CD14-positive monocyte (primary cell): ENCODE results near the gene ADRB1. TPM values are rescaled to one million over a fixed set of nuclear protein-coding genes. Genes with fewer than 3 reads are reported as not detected.

Experiments
- DNase-seq, 3 donors: peaks; one replicate each; pipeline ENCODE4 v3.0.0-alpha.2; 2011 to 2022
- H2AFZ ChIP-seq: 2 replicates; pipeline ENCODE4 v1.6.0; 2012; ENCODE audit warnings: mild to moderate bottlenecking, low read depth, low read length, inconsistent platforms; ENCODE audit not compliant: insufficient read depth, poor library complexity, severe bottlenecking
- H3K27ac ChIP-seq, 2 donors: 1 replicate in 1 of 2; 2 replicates in 1 of 2; pipeline ENCODE4 v1.5.1; 2012 to 2013; ENCODE audit warnings: low read length in 2 of 2, control low read depth in 1 of 2, inconsistent platforms in 1 of 2, low read depth in 1 of 2, mild to moderate bottlenecking in 1 of 2
- H3K27me3 ChIP-seq, 2 donors: one replicate each; pipeline versions ENCODE4 v1.6.0 to v1.6.1; 2011 to 2013; ENCODE audit warnings: low read length in 2 of 2; ENCODE audit not compliant: control insufficient read depth in 2 of 2, insufficient read depth in 2 of 2
- H3K36me3 ChIP-seq, 2 donors: replicated peaks in 1 of 2; 1 replicate in 1 of 2; 2 replicates in 1 of 2; pipeline versions ENCODE4 v1.5.1 to v1.6.1; 2012 to 2013; ENCODE audit warnings: low read length in 2 of 2, control low read depth in 1 of 2, inconsistent platforms in 1 of 2, mild to moderate bottlenecking in 1 of 2; ENCODE audit not compliant: insufficient read depth in 2 of 2, control insufficient read depth in 1 of 2
- H3K4me1 ChIP-seq, 2 donors: 1 replicate in 1 of 2; 2 replicates in 1 of 2; pipeline versions ENCODE4 v1.5.1 to v1.6.1; 2012 to 2013; ENCODE audit warnings: low read length in 2 of 2, control low read depth in 1 of 2, inconsistent platforms in 1 of 2, mild to moderate bottlenecking in 1 of 2, moderate library complexity in 1 of 2; ENCODE audit not compliant: insufficient read depth in 2 of 2, control insufficient read depth in 1 of 2
- H3K4me2 ChIP-seq: replicated peaks from 2 replicates; pipeline ENCODE3; 2012; ENCODE audit warnings: low read length, moderate library complexity, mild to moderate bottlenecking; ENCODE audit not compliant: poor library complexity, severe bottlenecking; ENCODE audit errors: extremely low read depth
- H3K4me3 ChIP-seq, 3 experiments: fragments of 200-600 bp in 1 of 3; sonication (generic) in 1 of 3; replicated peaks in 1 of 3; 1 replicate in 2 of 3; 2 replicates in 1 of 3; pipeline ENCODE4 v1.5.1; 2011 to 2013; ENCODE audit warnings: low read length in 3 of 3, mild to moderate bottlenecking in 3 of 3, control low read depth in 2 of 3, low read depth in 2 of 3, inconsistent platforms in 1 of 3, moderate library complexity in 1 of 3
- H3K79me2 ChIP-seq: 2 replicates; pipeline ENCODE4 v1.6.0; 2012; ENCODE audit warnings: mild to moderate bottlenecking, control low read depth, inconsistent platforms, low read length, moderate library complexity; ENCODE audit not compliant: insufficient read depth
- H3K9ac ChIP-seq: 2 replicates; pipeline ENCODE4 v1.6.0; 2017; ENCODE audit warnings: low read length, mild to moderate bottlenecking; ENCODE audit not compliant: insufficient read depth, poor library complexity, severe bottlenecking
- H3K9me3 ChIP-seq, 2 donors: replicated peaks in 1 of 2; 1 replicate in 1 of 2; 2 replicates in 1 of 2; pipeline versions ENCODE4 v1.5.1 to v1.6.1; 2012 to 2013; ENCODE audit warnings: low read length in 2 of 2, control low read depth in 1 of 2; ENCODE audit not compliant: control insufficient read depth in 1 of 2, insufficient read depth in 1 of 2
- H4K20me1 ChIP-seq: 2 replicates; pipeline ENCODE4 v1.6.0; 2012; ENCODE audit warnings: mild to moderate bottlenecking, low read length, control low read depth, moderate library complexity; ENCODE audit not compliant: insufficient read depth
- H3K27ac Mint-ChIP-seq, 7 donors: one replicate each; pipeline ENCODE4 v1.8.0; 2020; ENCODE audit warnings: mild to moderate bottlenecking in 7 of 7, mixed read lengths in 7 of 7, moderate library complexity in 6 of 7, inconsistent platforms in 2 of 7
- H3K27me3 Mint-ChIP-seq, 3 donors: one replicate each; pipeline ENCODE4 v1.8.0; 2021 to 2022; ENCODE audit warnings: low read depth in 3 of 3, mild to moderate bottlenecking in 3 of 3, mixed read lengths in 3 of 3, moderate library complexity in 3 of 3, inconsistent platforms in 1 of 3
- H3K36me3 Mint-ChIP-seq, 2 donors: one replicate each; pipeline ENCODE4 v1.8.0; 2020; ENCODE audit warnings: mixed read lengths in 2 of 2, inconsistent platforms in 1 of 2, mild to moderate bottlenecking in 1 of 2
- H3K4me1 Mint-ChIP-seq: one replicate; pipeline ENCODE4 v1.8.0; 2020; ENCODE audit warnings: mild to moderate bottlenecking, mixed read lengths
- H3K4me3 Mint-ChIP-seq, 2 donors: one replicate each; pipeline ENCODE4 v1.8.0; 2020; ENCODE audit warnings: mild to moderate bottlenecking in 2 of 2, mixed read lengths in 2 of 2, moderate library complexity in 1 of 2
- H3K9me3 Mint-ChIP-seq, 7 donors: one replicate each; pipeline ENCODE4 v1.8.0; 2020 to 2022; ENCODE audit warnings: mixed read lengths in 7 of 7, mild to moderate bottlenecking in 6 of 7, moderate library complexity in 6 of 7, inconsistent platforms in 2 of 7
- WGBS: methylation state at CpG from one replicate; pipeline ENCODE4 v1.1.5; 2013; ENCODE audit warnings: missing lambda C conversion rate; ENCODE audit not compliant: insufficient coverage; 5-methylcytosine and 5-hydroxymethylcytosine counted together
- intact Hi-C, 2 donors: fragments of 100-400 bp; cut with micrococcal nuclease; formaldehyde crosslinking; loops; one replicate each; pipeline versions ENCODE4 v1.15.0 to v1.15.1; 2023
- polyA plus RNA-seq, 3 donors: library from polyadenylated mRNA; depleted of rRNA in 1 of 3; unstranded in 2 of 3; stranded (reverse) in 1 of 3; fragments of 300-500 nt in 2 of 3; fragments of >200 nt in 1 of 3; fragmentation: Illumina TruSeq in 2 of 3; gene quantifications; 1 replicate in 2 of 3; 2 replicates in 1 of 3; pipeline ENCODE4 v1.2.3, GENCODE V29; 2012 to 2021
- TF ChIP-seq, protein P1 (sequence below): fragments of 200-600 bp; IDR thresholded peaks from one replicate; pipeline ENCODE4 v1.8.0; 2022; ENCODE audit warnings: antibody characterized with exemption, mild to moderate bottlenecking

ADRB1 gene
- polyA plus RNA-seq, 3 donors, result 0.05 to 3.4 TPM; not detected in 1

- Histone ChIP-seq H3K4me2 (peak overlapping the region; percentile 92), H4K20me1 (no peaks in the 10 kb centered on the region), H3K4me3 (peak overlapping the region; percentile 34 to 72 (median 48)), H3K4me1 (peaks cover 42 to 62% of the 10 kb centered on the region in 2 donors), H3K9me3 (peaks cover 0 to 5% of the 10 kb centered on the region in 2 donors), H3K79me2 (peaks cover 26% of the 10 kb centered on the region), H3K27me3 (peaks cover 16 to 61% of the 10 kb centered on the region in 2 donors), H3K36me3 (no peaks in the 10 kb centered on the region), H2AFZ (peak overlapping the region; percentile 77), H3K9ac (peak overlapping the region; percentile 50), H3K27ac (no peak overlapping the region)
- peaks cover 51% of the 10 kb centered on the region for H3K4me1 Mint-ChIP-seq
- H3K27ac Mint-ChIP-seq, result peak overlapping the region in 5 of 7 donors; percentile 60 to 81 (median 71)
- DNase-seq, result peak; percentile 64 to 74 (median 65)
- TF ChIP-seq, protein P1, sequence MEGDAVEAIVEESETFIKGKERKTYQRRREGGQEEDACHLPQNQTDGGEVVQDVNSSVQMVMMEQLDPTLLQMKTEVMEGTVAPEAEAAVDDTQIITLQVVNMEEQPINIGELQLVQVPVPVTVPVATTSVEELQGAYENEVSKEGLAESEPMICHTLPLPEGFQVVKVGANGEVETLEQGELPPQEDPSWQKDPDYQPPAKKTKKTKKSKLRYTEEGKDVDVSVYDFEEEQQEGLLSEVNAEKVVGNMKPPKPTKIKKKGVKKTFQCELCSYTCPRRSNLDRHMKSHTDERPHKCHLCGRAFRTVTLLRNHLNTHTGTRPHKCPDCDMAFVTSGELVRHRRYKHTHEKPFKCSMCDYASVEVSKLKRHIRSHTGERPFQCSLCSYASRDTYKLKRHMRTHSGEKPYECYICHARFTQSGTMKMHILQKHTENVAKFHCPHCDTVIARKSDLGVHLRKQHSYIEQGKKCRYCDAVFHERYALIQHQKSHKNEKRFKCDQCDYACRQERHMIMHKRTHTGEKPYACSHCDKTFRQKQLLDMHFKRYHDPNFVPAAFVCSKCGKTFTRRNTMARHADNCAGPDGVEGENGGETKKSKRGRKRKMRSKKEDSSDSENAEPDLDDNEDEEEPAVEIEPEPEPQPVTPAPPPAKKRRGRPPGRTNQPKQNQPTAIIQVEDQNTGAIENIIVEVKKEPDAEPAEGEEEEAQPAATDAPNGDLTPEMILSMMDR, result no peak
- intact Hi-C loops, result loop anchor here in 1 of 2 donors (10.0 kb wide), 1 partner anchor 61 kb away; no protein-coding TSS in a partner anchor
- WGBS, result 1% methylated on average over 66 of the region's 78 CpGs
- peaks cover 0 to 11% (median 5%) of the 10 kb centered on the region in 7 donors for H3K9me3 Mint-ChIP-seq
- peaks cover 4 to 14% of the 10 kb centered on the region in 2 donors for H3K36me3 Mint-ChIP-seq
- peak overlapping the region; percentile 81 to 93 for H3K4me3 Mint-ChIP-seq
- peaks cover 38 to 41% (median 39%) of the 10 kb centered on the region in 3 donors for H3K27me3 Mint-ChIP-seq
These were observed 1.7 kb downstream of the ADRB1 start for GRCh38 chr10:114045136-114046086.

GRCh38 chr10:114046087-114046458, 2.4 kb downstream of the ADRB1 start:
- peaks cover 26% of the 10 kb centered on the region for H3K79me2 ChIP-seq
- TF ChIP-seq, protein P1, result no peak
- no peak overlapping the region for H3K9ac ChIP-seq
- peaks cover 0 to 11% (median 5%) of the 10 kb centered on the region in 7 donors for H3K9me3 Mint-ChIP-seq
- H3K27ac Mint-ChIP-seq, result peak overlapping the region in 1 of 7 donors; percentile 46
- H3K27ac ChIP-seq, result no peak overlapping the region
- no peaks in the 10 kb centered on the region for H3K36me3 ChIP-seq
- H3K4me2 ChIP-seq, result peak overlapping the region; percentile 92
- H3K9me3 ChIP-seq, result peaks cover 0 to 5% of the 10 kb centered on the region in 2 donors
- H3K36me3 Mint-ChIP-seq, result peaks cover 4 to 14% of the 10 kb centered on the region in 2 donors
- H2AFZ ChIP-seq, result no peak overlapping the region
- peak overlapping the region; percentile 81 to 93 for H3K4me3 Mint-ChIP-seq
- peak overlapping the region in 1 of 3 experiments; percentile 72 for H3K4me3 ChIP-seq
- H4K20me1 ChIP-seq, result no peaks in the 10 kb centered on the region
- no peak for DNase-seq
- intact Hi-C loops, result loop anchor here in 1 of 2 donors (10.0 kb wide), 1 partner anchor 61 kb away; no protein-coding TSS in a partner anchor
- H3K27me3 Mint-ChIP-seq, result peaks cover 36 to 39% (median 39%) of the 10 kb centered on the region in 3 donors
- peaks cover 42 to 62% of the 10 kb centered on the region in 2 donors for H3K4me1 ChIP-seq
- H3K27me3 ChIP-seq, result peaks cover 15 to 58% of the 10 kb centered on the region in 2 donors
- no CpG with 5 or more reads among the region's 7 CpGs for WGBS
- peaks cover 51% of the 10 kb centered on the region for H3K4me1 Mint-ChIP-seq
